ENCODE measurements around the gene ATG12. TPM values are rescaled to one million over a fixed set of nuclear protein-coding genes. Genes with fewer than 3 reads are reported as not detected.

Gene ATG12
- total and polyA plus RNA-seq, 4 donors: 14.8 to 43.1 (median 24.1) TPM

DNA sequence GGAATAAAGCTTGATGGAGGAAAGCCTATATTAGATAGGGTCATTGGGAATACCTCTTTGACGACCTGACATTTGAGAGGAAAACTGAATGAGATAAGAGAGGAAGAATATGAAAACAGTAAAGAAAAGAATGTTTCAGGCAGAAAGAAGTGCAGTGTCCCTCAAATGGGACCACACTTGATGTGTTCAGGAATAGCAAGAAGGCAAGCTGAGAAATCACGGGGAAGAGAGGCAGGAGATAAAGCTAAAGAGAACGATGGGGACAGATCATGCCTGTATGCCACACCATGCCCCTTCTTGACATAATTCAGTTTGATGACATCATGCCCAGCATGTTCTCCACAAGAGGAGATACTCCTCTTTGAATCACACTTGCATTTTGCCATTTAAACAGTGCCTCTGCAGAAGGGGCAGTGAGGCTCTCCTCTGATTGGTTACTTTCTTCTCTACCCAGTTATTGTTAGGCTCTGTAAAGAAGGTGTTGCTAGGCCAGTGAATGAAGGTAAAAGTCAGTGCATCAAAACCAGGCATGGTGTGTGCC, 8.0 kb upstream of the ATG12 start (continued):
- TF ChIP-seq, protein P1, sequence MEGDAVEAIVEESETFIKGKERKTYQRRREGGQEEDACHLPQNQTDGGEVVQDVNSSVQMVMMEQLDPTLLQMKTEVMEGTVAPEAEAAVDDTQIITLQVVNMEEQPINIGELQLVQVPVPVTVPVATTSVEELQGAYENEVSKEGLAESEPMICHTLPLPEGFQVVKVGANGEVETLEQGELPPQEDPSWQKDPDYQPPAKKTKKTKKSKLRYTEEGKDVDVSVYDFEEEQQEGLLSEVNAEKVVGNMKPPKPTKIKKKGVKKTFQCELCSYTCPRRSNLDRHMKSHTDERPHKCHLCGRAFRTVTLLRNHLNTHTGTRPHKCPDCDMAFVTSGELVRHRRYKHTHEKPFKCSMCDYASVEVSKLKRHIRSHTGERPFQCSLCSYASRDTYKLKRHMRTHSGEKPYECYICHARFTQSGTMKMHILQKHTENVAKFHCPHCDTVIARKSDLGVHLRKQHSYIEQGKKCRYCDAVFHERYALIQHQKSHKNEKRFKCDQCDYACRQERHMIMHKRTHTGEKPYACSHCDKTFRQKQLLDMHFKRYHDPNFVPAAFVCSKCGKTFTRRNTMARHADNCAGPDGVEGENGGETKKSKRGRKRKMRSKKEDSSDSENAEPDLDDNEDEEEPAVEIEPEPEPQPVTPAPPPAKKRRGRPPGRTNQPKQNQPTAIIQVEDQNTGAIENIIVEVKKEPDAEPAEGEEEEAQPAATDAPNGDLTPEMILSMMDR (IDR thresholded peaks at IDR 0.05; ENCODE audit: low read depth, low read length, missing input control): no peak

DNA sequence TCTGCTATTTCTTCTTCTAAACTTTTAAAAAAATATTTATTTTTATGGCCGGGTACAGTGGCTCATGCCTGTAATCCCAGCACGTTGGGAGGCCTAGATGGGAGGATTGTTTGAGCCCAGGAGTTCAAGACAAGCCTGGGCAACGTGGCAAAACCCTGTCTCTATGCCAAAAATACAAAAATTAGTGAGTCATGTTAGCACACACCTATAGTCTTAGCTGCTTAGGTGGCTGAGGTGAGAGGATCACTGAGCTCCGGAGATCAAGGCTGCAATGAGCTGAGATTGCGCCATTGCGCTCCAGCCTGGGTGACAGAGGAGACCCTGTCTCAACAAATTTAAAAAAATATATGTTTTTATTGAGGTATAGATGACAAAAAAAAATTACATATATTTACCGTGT, 5.9 kb upstream of the ATG12 start:
- TF ChIP-seq JUND (IDR thresholded peaks at IDR 0.05) (no peak), EGR1 (IDR thresholded peaks at IDR 0.05; ENCODE audit: low read depth in 2 of 2) (no peak), HNF4A (conservative IDR thresholded peaks at IDR 0.05) (no peak)
- WGBS: 89% methylated on average over 7 of the region's 7 CpGs
- Histone ChIP-seq H3K4me1 (ENCODE audit: control insufficient read depth in 4 of 4, insufficient read depth in 4 of 4, low read length in 3 of 4) (peaks cover 3 to 22% (median 16%) of the 10 kb centered on the region in 4 donors), H3K9ac (ENCODE audit: low read depth in 1 of 2, low read length in 2 of 2) (no peak overlapping the region), H3K27ac (ENCODE audit: low read depth in 1 of 2, low read length in 2 of 2) (no peak overlapping the region), H3K27me3 (ENCODE audit: control insufficient read depth in 4 of 4, insufficient read depth in 4 of 4, low read length in 3 of 4) (no peaks in the 10 kb centered on the region), H3K9me3 (ENCODE audit: control insufficient read depth in 4 of 4, low read length in 3 of 4) (no peaks in the 10 kb centered on the region), H3K36me3 (ENCODE audit: control insufficient read depth in 4 of 4, insufficient read depth in 3 of 4, low read depth in 1 of 4, low read length in 3 of 4) (no peaks in the 10 kb centered on the region), H3K4me3 (ENCODE audit: low read depth in 1 of 3, low read length in 3 of 3) (no peak overlapping the region)
- DNase-seq (ENCODE audit: low spot score): no peak

DNA sequence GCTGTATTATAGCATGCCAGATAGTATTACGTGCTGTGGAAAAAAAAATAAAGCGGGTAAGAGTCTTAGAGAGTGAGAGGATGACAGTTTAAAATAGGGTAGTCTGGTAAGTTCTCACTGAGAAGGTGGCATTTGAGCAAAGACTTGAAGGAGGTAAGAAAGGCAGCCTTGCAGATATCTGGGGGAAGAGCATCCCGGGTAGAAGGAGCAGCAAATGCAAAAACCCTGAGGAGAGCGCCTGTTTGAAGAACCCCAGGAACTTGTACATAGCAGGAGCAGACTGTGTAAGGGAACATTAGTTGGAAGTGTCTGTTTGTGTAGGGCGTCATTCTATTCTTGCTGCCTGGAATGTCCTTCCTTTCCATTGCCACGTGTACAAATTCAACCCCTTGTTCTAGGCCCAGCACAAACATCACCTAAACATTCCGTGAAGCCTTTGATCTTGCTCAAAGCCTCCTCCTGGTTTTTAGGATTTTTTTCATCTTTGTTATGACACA, 3.0 kb upstream of the ATG12 start:
- H3K27me3 ChIP-seq (ENCODE audit: control insufficient read depth in 4 of 4, insufficient read depth in 4 of 4, low read length in 3 of 4): no peaks in the 10 kb centered on the region
- DNase-seq (ENCODE audit: low spot score): no peak
- peaks cover 0 to 32% (median 23%) of the 10 kb centered on the region in 4 donors for H3K4me1 ChIP-seq (ENCODE audit: control insufficient read depth in 4 of 4, insufficient read depth in 4 of 4, low read length in 3 of 4)
- no peak overlapping the region for H3K27ac ChIP-seq (ENCODE audit: low read depth in 1 of 2, low read length in 2 of 2)
- TF ChIP-seq YY1 (IDR thresholded peaks at IDR 0.05): no peak
- no peak for TF ChIP-seq RXRA (IDR thresholded peaks at IDR 0.05)
- TF ChIP-seq FOXA1 (IDR thresholded peaks at IDR 0.05): no peak
- no peak for TF ChIP-seq EGR1 (IDR thresholded peaks at IDR 0.05; ENCODE audit: low read depth in 2 of 2)
- TF ChIP-seq, protein P2, sequence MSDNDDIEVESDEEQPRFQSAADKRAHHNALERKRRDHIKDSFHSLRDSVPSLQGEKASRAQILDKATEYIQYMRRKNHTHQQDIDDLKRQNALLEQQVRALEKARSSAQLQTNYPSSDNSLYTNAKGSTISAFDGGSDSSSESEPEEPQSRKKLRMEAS (IDR thresholded peaks at IDR 0.05): no peak
- TF ChIP-seq SP1 (IDR thresholded peaks at IDR 0.05): no peak
- no peak for TF ChIP-seq NR2F2 (IDR thresholded peaks at IDR 0.05)
- no peak for TF ChIP-seq HNF4A (conservative IDR thresholded peaks at IDR 0.05)
- TF ChIP-seq, protein P3, sequence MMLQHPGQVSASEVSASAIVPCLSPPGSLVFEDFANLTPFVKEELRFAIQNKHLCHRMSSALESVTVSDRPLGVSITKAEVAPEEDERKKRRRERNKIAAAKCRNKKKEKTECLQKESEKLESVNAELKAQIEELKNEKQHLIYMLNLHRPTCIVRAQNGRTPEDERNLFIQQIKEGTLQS (IDR thresholded peaks at IDR 0.05): no peak
- TF ChIP-seq, protein P1 (IDR thresholded peaks at IDR 0.05; ENCODE audit: low read depth, low read length, missing input control): no peak
- no peak for TF ChIP-seq FOXA2 (IDR thresholded peaks at IDR 0.05)
- TF ChIP-seq, protein P4, sequence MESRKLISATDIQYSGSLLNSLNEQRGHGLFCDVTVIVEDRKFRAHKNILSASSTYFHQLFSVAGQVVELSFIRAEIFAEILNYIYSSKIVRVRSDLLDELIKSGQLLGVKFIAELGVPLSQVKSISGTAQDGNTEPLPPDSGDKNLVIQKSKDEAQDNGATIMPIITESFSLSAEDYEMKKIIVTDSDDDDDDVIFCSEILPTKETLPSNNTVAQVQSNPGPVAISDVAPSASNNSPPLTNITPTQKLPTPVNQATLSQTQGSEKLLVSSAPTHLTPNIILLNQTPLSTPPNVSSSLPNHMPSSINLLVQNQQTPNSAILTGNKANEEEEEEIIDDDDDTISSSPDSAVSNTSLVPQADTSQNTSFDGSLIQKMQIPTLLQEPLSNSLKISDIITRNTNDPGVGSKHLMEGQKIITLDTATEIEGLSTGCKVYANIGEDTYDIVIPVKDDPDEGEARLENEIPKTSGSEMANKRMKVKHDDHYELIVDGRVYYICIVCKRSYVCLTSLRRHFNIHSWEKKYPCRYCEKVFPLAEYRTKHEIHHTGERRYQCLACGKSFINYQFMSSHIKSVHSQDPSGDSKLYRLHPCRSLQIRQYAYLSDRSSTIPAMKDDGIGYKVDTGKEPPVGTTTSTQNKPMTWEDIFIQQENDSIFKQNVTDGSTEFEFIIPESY (IDR thresholded peaks at IDR 0.05): no peak
- TF ChIP-seq RAD21 (IDR thresholded peaks at IDR 0.05): no peak
- no peak for TF ChIP-seq TAF1 (conservative IDR thresholded peaks at IDR 0.05)
- TF ChIP-seq, protein P5, sequence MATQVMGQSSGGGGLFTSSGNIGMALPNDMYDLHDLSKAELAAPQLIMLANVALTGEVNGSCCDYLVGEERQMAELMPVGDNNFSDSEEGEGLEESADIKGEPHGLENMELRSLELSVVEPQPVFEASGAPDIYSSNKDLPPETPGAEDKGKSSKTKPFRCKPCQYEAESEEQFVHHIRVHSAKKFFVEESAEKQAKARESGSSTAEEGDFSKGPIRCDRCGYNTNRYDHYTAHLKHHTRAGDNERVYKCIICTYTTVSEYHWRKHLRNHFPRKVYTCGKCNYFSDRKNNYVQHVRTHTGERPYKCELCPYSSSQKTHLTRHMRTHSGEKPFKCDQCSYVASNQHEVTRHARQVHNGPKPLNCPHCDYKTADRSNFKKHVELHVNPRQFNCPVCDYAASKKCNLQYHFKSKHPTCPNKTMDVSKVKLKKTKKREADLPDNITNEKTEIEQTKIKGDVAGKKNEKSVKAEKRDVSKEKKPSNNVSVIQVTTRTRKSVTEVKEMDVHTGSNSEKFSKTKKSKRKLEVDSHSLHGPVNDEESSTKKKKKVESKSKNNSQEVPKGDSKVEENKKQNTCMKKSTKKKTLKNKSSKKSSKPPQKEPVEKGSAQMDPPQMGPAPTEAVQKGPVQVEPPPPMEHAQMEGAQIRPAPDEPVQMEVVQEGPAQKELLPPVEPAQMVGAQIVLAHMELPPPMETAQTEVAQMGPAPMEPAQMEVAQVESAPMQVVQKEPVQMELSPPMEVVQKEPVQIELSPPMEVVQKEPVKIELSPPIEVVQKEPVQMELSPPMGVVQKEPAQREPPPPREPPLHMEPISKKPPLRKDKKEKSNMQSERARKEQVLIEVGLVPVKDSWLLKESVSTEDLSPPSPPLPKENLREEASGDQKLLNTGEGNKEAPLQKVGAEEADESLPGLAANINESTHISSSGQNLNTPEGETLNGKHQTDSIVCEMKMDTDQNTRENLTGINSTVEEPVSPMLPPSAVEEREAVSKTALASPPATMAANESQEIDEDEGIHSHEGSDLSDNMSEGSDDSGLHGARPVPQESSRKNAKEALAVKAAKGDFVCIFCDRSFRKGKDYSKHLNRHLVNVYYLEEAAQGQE (IDR thresholded peaks at IDR 0.05): no peak
- no peak for TF ChIP-seq JUND (IDR thresholded peaks at IDR 0.05)
- TF ChIP-seq GABPA (IDR thresholded peaks at IDR 0.05 in 1 of 2, conservative IDR thresholded peaks at IDR 0.05 in 1 of 2): no peak
- TF ChIP-seq HNF4G (IDR thresholded peaks at IDR 0.05): no peak
- H3K4me3 ChIP-seq (ENCODE audit: low read depth in 1 of 3, low read length in 3 of 3): no peak overlapping the region
- no peak overlapping the region for H3K9ac ChIP-seq (ENCODE audit: low read depth in 1 of 2, low read length in 2 of 2)
- H3K9me3 ChIP-seq (ENCODE audit: control insufficient read depth in 4 of 4, low read length in 3 of 4): no peaks in the 10 kb centered on the region
- no peaks in the 10 kb centered on the region for H3K36me3 ChIP-seq (ENCODE audit: control insufficient read depth in 4 of 4, insufficient read depth in 3 of 4, low read depth in 1 of 4, low read length in 3 of 4)
- 87% methylated on average over 7 of the region's 7 CpGs for WGBS

Data from liver (tissue), 9 donors.